Measurements from ENCODE around the gene PIGC.

- TF ChIP-seq POLR2AphosphoS5 (IDR thresholded peaks at IDR 0.05; ENCODE audit: borderline replicate concordance, low read depth, low read length) = no peak
- TF ChIP-seq EZH2 (IDR thresholded peaks at IDR 0.05) = no peak
These were observed 41.8 kb upstream of the PIGC start for GRCh38 chr1:172485626-172486025.
